DLD1 (cell line): ENCODE results near the gene LIN52.

Experiments
- in situ Hi-C: cut with HindIII; loops from 2 replicates; pipeline ENCODE4 v1.10.0; 2017; ENCODE audit warnings: low sequenced_read_pairs

The LIN52 gene

GRCh38 chr14:74190927-74191575, 106.3 kb downstream of the LIN52 start:
- in situ Hi-C loops = no loop called here

- in situ Hi-C loops = no loop called here
Observed at GRCh38 chr14:74194506-74195274, 109.9 kb downstream of the LIN52 start.

GRCh38 chr14:74195623-74196022, 110.9 kb downstream of the LIN52 start:
- in situ Hi-C loops = no loop called here

GRCh38 chr14:74198441-74199234, 113.9 kb downstream of the LIN52 start:
- in situ Hi-C loops = no loop called here

GRCh38 chr14:74202113-74202512, 117.4 kb downstream of the LIN52 start:
- in situ Hi-C loops = no loop called here

GRCh38 chr14:74203639-74204038, 118.9 kb downstream of the LIN52 start:
- in situ Hi-C loops = no loop called here

- in situ Hi-C loops = no loop called here
Observed at GRCh38 chr14:74204491-74204890, 119.7 kb downstream of the LIN52 start.

- in situ Hi-C loops = no loop called here
Observed at GRCh38 chr14:74205882-74206281, 121.1 kb downstream of the LIN52 start.

GRCh38 chr14:74207943-74208342, 123.2 kb downstream of the LIN52 start:
- in situ Hi-C loops = no loop called here

GRCh38 chr14:74208642-74209041, 123.9 kb downstream of the LIN52 start:
- in situ Hi-C loops = no loop called here

- in situ Hi-C loops = no loop called here
Observed at GRCh38 chr14:74211945-74212580, 127.3 kb downstream of the LIN52 start.

GRCh38 chr14:74213907-74214803, 129.4 kb downstream of the LIN52 start:
- in situ Hi-C loops = no loop called here

- in situ Hi-C loops = no loop called here
Observed at GRCh38 chr14:74216671-74217070, 131.9 kb downstream of the LIN52 start.

- in situ Hi-C loops = no loop called here
Observed at GRCh38 chr14:74217672-74218448, 133.1 kb downstream of the LIN52 start.

- in situ Hi-C loops = no loop called here
Observed at GRCh38 chr14:74218462-74218861, 133.7 kb downstream of the LIN52 start.

- in situ Hi-C loops = no loop called here
Observed at GRCh38 chr14:74219277-74220205, 134.8 kb downstream of the LIN52 start.

- in situ Hi-C loops = no loop called here
Observed at GRCh38 chr14:74220991-74221390, 136.2 kb downstream of the LIN52 start.

- in situ Hi-C loops = no loop called here
Observed at GRCh38 chr14:74221741-74222140, 137.0 kb downstream of the LIN52 start.
